Lower lobe of right lung (tissue), 2 donors: Measurements from ENCODE around the gene TTBK2. TPM values are rescaled to one million over a fixed set of nuclear protein-coding genes. Genes with fewer than 3 reads are reported as not detected.

Experiments used
- ATAC-seq, 2 donors: fragments of 200-7000 bp; cut with Tn5 transposase; one replicate each; pipeline ENCODE4 v1.9.1; 2020 to 2022; ENCODE audit warnings: mild to moderate bottlenecking in 2 of 2, moderate library complexity in 2 of 2
- DNase-seq: peaks from one replicate; pipeline ENCODE4 v3.0.0-alpha.2; 2020
- H3K27ac ChIP-seq: fragments of 200-600 bp; one replicate; pipeline ENCODE4 v1.8.0; 2022
- H3K27me3 ChIP-seq: fragments of 200-600 bp; one replicate; pipeline ENCODE4 v1.8.0; 2022; ENCODE audit warnings: low read depth
- H3K36me3 ChIP-seq: fragments of 200-600 bp; one replicate; pipeline ENCODE4 v1.8.0; 2022; ENCODE audit warnings: mild to moderate bottlenecking
- H3K4me1 ChIP-seq: fragments of 200-600 bp; one replicate; pipeline ENCODE4 v1.8.0; 2022
- H3K4me3 ChIP-seq: fragments of 200-600 bp; one replicate; pipeline ENCODE4 v1.8.0; 2022; ENCODE audit warnings: mild to moderate bottlenecking
- H3K9me3 ChIP-seq: fragments of 200-600 bp; one replicate; pipeline ENCODE4 v1.8.0; 2022
- intact Hi-C: fragments of 100-400 bp; cut with DNase I; formaldehyde crosslinking; loops from one replicate; pipeline ENCODE4 v1.11.0; 2022
- total RNA-seq: library from RNA; stranded (reverse); fragmentation: NEBNext Ultra II Directional; extraction: Animal tissue kit (Norgen Biotek cat#: 25700); gene quantifications from one replicate; pipeline ENCODE4 v1.2.1, GENCODE V29; 2021
- TF ChIP-seq, protein P1 (sequence below): fragments of 200-600 bp; IDR thresholded peaks from one replicate; pipeline ENCODE4 v1.8.0; 2022; ENCODE audit warnings: antibody characterized with exemption, mild to moderate bottlenecking
- donor health status: DM: no; HTN: yes; CAD: no; lungs with severe emphysema.

Gene TTBK2
- total RNA-seq, 1 donor from 2014 or later: 19.1 TPM

DNA sequence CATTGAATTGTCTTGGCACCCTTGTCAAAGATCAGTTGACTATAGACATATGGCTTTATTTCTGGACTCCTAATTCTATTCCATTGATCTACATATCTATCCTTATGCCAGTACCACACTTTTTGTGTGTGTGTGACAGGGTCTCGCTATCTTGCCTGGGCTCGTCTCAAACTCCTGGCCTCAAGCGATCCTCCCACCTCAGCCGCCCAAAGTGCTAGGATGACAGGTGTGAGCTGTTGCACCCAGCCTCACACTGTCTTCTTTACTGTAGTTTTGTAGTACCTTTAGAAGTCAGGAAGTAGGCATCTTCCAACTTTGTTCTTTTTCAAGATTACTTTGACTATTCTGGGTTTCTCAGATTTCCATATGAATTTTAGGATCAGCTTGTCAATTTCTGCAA lies 208.0 kb downstream of the TTBK2 start:
- DNase-seq (no peak), ATAC-seq (no peak)
- H3K4me3 ChIP-seq: no peak overlapping the region

DNA sequence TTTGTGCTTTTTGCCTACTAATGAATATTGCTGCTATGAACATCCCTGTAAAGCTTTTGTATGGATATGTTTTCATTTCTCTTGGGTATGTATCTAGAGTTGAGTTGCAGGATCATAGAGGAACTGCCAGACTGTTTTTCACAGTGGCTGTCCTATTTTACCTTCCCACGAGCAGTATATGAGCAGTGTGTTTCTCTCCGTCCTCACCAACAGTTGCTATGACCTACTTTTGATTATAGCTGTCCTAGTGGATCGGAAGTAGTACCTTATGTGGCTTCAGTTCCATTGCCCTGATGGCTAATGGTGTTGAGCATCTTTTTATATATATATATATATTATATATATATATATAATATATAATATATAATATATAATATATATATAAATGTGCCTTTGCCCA lies 208.8 kb downstream of the TTBK2 start:
- no peaks in the 10 kb centered on the region for H3K27me3 ChIP-seq
- intact Hi-C loops: no loop called here
- H3K9me3 ChIP-seq: no peaks in the 10 kb centered on the region
- H3K4me1 ChIP-seq: peaks cover 10% of the 10 kb centered on the region
- no peaks in the 10 kb centered on the region for H3K36me3 ChIP-seq
- no peak overlapping the region for H3K27ac ChIP-seq
- TF ChIP-seq, protein P1, sequence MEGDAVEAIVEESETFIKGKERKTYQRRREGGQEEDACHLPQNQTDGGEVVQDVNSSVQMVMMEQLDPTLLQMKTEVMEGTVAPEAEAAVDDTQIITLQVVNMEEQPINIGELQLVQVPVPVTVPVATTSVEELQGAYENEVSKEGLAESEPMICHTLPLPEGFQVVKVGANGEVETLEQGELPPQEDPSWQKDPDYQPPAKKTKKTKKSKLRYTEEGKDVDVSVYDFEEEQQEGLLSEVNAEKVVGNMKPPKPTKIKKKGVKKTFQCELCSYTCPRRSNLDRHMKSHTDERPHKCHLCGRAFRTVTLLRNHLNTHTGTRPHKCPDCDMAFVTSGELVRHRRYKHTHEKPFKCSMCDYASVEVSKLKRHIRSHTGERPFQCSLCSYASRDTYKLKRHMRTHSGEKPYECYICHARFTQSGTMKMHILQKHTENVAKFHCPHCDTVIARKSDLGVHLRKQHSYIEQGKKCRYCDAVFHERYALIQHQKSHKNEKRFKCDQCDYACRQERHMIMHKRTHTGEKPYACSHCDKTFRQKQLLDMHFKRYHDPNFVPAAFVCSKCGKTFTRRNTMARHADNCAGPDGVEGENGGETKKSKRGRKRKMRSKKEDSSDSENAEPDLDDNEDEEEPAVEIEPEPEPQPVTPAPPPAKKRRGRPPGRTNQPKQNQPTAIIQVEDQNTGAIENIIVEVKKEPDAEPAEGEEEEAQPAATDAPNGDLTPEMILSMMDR: no peak
- DNase-seq (no peak), ATAC-seq (no peak)
- no peak overlapping the region for H3K4me3 ChIP-seq

More for the DNA sequence above, 208.0 kb downstream of the TTBK2 start:
- TF ChIP-seq, protein P1: no peak
- Histone ChIP-seq H3K36me3 (no peaks in the 10 kb centered on the region), H3K27me3 (no peaks in the 10 kb centered on the region), H3K9me3 (no peaks in the 10 kb centered on the region), H3K4me1 (peaks cover 2% of the 10 kb centered on the region), H3K27ac (no peak overlapping the region)
- intact Hi-C loops: no loop called here

DNA sequence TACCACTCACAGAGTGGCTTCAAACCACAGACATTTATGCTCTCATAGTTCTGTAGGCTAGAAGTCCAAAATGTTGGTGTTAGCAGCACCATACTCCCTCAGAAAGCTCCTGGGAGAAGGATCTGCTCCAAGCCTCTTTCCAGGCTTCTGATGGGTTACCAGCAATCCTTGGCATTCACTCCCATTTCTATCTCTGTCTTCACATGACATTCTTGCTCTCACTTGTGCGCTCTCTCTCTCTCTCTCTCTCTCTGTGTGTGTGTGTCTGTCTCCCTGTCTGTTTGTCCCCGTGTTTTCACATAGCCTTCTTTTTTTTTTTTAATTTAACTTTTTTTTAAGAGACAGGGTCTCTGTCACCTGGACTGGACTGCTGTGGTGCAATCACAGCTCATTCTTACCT lies 209.9 kb downstream of the TTBK2 start:
- Histone ChIP-seq H3K4me1 (peaks cover 10% of the 10 kb centered on the region), H3K27me3 (no peaks in the 10 kb centered on the region), H3K4me3 (no peak overlapping the region), H3K36me3 (no peaks in the 10 kb centered on the region), H3K27ac (no peak overlapping the region), H3K9me3 (no peaks in the 10 kb centered on the region)
- DNase-seq (no peak), ATAC-seq (no peak)
- intact Hi-C loops: no loop called here
- TF ChIP-seq, protein P1: no peak

DNA sequence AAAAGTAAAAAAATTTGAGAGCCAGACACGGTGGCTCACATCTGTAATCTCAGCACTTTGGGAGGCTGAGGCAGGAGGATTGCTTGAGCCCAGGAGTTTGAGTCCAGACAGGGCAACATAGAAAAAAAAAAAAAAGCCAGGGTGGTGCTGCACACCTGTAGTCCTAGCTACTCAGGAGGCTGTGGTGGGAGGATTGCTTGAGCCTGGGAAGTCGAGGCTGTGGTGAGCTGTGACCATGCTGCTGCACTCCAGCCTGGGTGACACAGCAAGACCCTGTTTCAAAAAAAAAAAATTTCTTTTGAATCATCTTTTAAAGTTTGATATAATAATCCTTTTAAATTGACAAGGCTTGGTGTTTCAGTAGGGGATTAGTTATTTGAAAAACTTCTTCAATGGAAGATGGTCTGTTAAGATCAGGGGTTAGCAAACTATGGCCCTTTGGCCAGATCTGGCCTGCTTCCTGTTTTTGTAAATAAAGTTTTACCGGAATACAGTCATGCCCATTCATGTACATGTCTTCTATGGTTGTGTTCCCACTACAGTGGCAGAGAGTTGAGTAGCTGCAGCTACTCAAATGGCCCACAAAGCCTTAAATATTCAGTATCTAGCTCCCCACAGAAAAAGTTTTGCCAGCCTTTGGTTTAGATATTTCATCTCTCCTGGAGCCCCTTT lies 212.6 kb downstream of the TTBK2 start:
- intact Hi-C loops: no loop called here
- DNase-seq (no peak), ATAC-seq (no peak)
- no peaks in the 10 kb centered on the region for H3K27me3 ChIP-seq
- H3K9me3 ChIP-seq: no peaks in the 10 kb centered on the region
- no peak overlapping the region for H3K27ac ChIP-seq
- TF ChIP-seq, protein P1: no peak
- H3K36me3 ChIP-seq: no peaks in the 10 kb centered on the region
- H3K4me3 ChIP-seq: no peak overlapping the region
- H3K4me1 ChIP-seq: peaks cover 10% of the 10 kb centered on the region

DNA sequence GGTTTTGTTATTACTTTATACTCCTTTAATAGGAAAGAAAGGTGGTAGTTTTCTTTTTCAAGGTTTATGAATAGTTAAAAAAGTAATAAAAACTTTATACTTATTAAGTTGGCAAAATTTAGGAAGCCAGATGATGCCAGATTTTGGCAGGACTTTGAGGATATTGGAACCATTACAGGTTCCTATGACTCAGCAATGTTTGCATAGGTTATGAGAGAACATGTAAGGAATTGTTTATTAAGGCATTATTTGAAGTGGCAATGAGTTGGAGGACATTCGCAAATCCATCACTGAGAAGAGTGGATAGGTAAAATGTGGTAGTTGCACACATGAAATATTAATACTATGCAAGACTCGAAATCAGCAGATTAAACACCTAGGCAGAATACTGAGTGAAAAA lies 213.5 kb downstream of the TTBK2 start:
- DNase-seq: no peak
- intact Hi-C loops: no loop called here
- no peak overlapping the region for H3K27ac ChIP-seq

More for the DNA sequence above, 213.5 kb downstream of the TTBK2 start:
- no peaks in the 10 kb centered on the region for H3K9me3 ChIP-seq
- peak; percentile 30 to 75 for ATAC-seq
- TF ChIP-seq, protein P1: no peak
- H3K4me1 ChIP-seq: peaks cover 10% of the 10 kb centered on the region
- no peaks in the 10 kb centered on the region for H3K27me3 ChIP-seq
- H3K36me3 ChIP-seq: no peaks in the 10 kb centered on the region
- no peak overlapping the region for H3K4me3 ChIP-seq
